ENCODE results near the gene ZDHHC16.
"Not testable (repeated sequence)": the region's sequence is repeated elsewhere in the genome, so short reads cannot be mapped to it uniquely, and the experiment has no call there.

Gene ZDHHC16

GRCh38 chr10:97445722-97446639 lies at the start of gene ZDHHC16, which contains the start of gene EXOSC1:
Gene ZDHHC16, plus strand, starts transcription at chr10:97446175. Its CDS starts 5,501 bp downstream, at chr10:97451676.
Gene EXOSC1, minus strand, starts transcription at chr10:97446006. Its CDS starts 21 bp downstream, at chr10:97445985.
- DNase-seq (ENCODE audit: low read depth): peak; percentile 91

- no peak for DNase-seq (ENCODE audit: low read depth)
Measured at GRCh38 chr10:97399843-97400545, 46.0 kb upstream of the ZDHHC16 start.

- DNase-seq (ENCODE audit: low read depth): no peak
Measured at GRCh38 chr10:97400665-97401454, 45.1 kb upstream of the ZDHHC16 start, which contains the start of gene RRP12. Gene RRP12, minus strand, starts transcription at chr10:97401340. Its CDS starts 109 bp downstream, at chr10:97401231.

GRCh38 chr10:97401455-97401919 lies 44.5 kb upstream of the ZDHHC16 start:
- no peak for DNase-seq (ENCODE audit: low read depth)

- no peak for DNase-seq (ENCODE audit: low read depth)
Measured at GRCh38 chr10:97404044-97404443, 41.9 kb upstream of the ZDHHC16 start.

- no peak for DNase-seq (ENCODE audit: low read depth)
Measured at GRCh38 chr10:97406064-97406463, 39.9 kb upstream of the ZDHHC16 start.

- DNase-seq (ENCODE audit: low read depth): not testable (repeated sequence)
Measured at GRCh38 chr10:97406483-97406882, 39.5 kb upstream of the ZDHHC16 start.

- DNase-seq (ENCODE audit: low read depth): no peak
Measured at GRCh38 chr10:97407211-97407951, 38.6 kb upstream of the ZDHHC16 start.

- DNase-seq (ENCODE audit: low read depth): no peak
Measured at GRCh38 chr10:97407952-97408248, 38.1 kb upstream of the ZDHHC16 start.

- DNase-seq (ENCODE audit: low read depth): no peak
Measured at GRCh38 chr10:97408496-97408992, 37.4 kb upstream of the ZDHHC16 start.

- DNase-seq (ENCODE audit: low read depth): no peak
Measured at GRCh38 chr10:97411406-97411805, 34.6 kb upstream of the ZDHHC16 start.

GRCh38 chr10:97412891-97413304 lies 33.1 kb upstream of the ZDHHC16 start:
- DNase-seq (ENCODE audit: low read depth): no peak

- DNase-seq (ENCODE audit: low read depth): no peak
Measured at GRCh38 chr10:97416565-97416964, 29.4 kb upstream of the ZDHHC16 start.

GRCh38 chr10:97423757-97424098 lies 22.2 kb upstream of the ZDHHC16 start:
- not testable (repeated sequence) for DNase-seq (ENCODE audit: low read depth)

- DNase-seq (ENCODE audit: low read depth): peak; percentile 77
Measured at GRCh38 chr10:97425964-97426775, 19.8 kb upstream of the ZDHHC16 start, which contains the start of gene PGAM1. Gene PGAM1, plus strand, starts transcription at chr10:97426191. Its CDS starts 117 bp downstream, at chr10:97426308.

- DNase-seq (ENCODE audit: low read depth): no peak
Measured at GRCh38 chr10:97426776-97427570, 19.0 kb upstream of the ZDHHC16 start.

- DNase-seq (ENCODE audit: low read depth): no peak
Measured at GRCh38 chr10:97427571-97428179, 18.3 kb upstream of the ZDHHC16 start.

- DNase-seq (ENCODE audit: low read depth): no peak
Measured at GRCh38 chr10:97428572-97428981, 17.4 kb upstream of the ZDHHC16 start.

- no peak for DNase-seq (ENCODE audit: low read depth)
Measured at GRCh38 chr10:97434055-97434454, 11.9 kb upstream of the ZDHHC16 start.
